ENCODE data around the gene NCAPG. TPM values are rescaled to one million over a fixed set of nuclear protein-coding genes. Genes with fewer than 3 reads are reported as not detected.

The NCAPG gene
- total and polyA plus RNA-seq, 4 experiments from 2014 or later = 0.20 to 0.83 (median 0.37) TPM; not detected in 1

DNA sequence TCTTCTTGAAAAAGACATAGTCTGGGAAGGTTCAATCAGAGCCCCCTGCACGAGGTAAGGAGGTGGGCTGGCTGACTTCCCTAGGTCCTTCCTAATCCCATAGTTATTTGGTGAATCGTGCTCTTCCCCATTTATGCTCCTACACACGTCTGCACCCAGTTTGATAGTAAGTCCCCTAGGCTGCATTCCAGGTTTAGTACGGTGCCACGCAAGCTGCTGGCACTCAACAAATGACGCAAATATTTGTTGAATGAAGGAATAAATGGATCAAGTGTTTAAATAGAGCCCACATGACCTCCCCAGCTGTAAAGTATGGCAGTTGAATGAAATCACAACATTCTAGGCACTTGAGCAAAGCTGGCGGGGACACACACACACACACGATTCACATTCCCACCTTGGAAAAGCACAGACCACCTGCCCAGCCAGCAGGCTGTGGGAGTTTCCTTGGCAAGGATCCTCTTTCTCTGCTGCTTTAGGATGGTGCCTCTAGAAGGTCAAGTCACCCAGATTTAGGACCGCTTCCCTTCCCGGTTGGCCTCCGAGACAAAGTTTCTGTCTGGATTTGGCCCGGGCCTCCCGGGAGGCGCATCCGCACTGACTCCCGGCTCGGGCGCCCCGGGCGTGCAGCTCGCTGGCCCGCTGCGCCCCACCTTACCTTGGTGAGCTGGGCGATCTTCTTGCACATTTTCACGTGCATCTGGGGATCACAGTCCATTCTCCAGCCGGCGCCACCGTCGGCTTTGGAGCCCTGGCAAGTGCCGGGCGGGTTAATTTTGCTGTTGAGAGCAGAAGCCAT, 30.1 kb upstream of the NCAPG start:
- no peaks in the 10 kb centered on the region for H3K36me3 Mint-ChIP-seq

GRCh38 chr4:17781300-17782287, 29.2 kb upstream of the NCAPG start, which contains the start of gene FAM184B:
FAM184B (minus strand) TSS chr4:17781621; CDS start chr4:17781299, 322 bp downstream.
- H3K27ac ChIP-seq (ENCODE audit: low read depth, low read length) = no peak within 1 kb of the TSS
- Mint-ChIP-seq H3K27me3 (peaks cover 22 to 26% of the 10 kb centered on the region in 2 donors), H3K4me1 (peaks cover 7 to 16% (median 11%) of the 10 kb centered on the region in 4 donors), H3K4me3 (peak within 1 kb of the TSS in 5 of 8 donors; percentile 7 to 54 (median 30)), H3K27ac (no peak within 1 kb of the TSS), H3K9me3 (peaks cover 0 to 2% (median 0%) of the 10 kb centered on the region in 8 donors), H3K36me3 (no peaks in the 10 kb centered on the region)
- ChIA-PET CTCF (ENCODE audit: partially characterized antibody) (no interaction called here), POLR2A (ENCODE audit: partially characterized antibody) (no interaction called here)
- intact Hi-C loops (cut with micrococcal nuclease) = no loop called here
- no peaks in the 10 kb centered on the region for H3K4me1 ChIP-seq (ENCODE audit: insufficient read depth, low read length)
- H3K4me3 ChIP-seq (ENCODE audit: low read length in 2 of 2) = no peak within 1 kb of the TSS
- no peaks in the 10 kb centered on the region for H3K27me3 ChIP-seq (ENCODE audit: insufficient read depth, low read length)
- no peak for DNase-seq
- H3K36me3 ChIP-seq (ENCODE audit: insufficient read depth, low read length) = no peaks in the 10 kb centered on the region
- no peaks in the 10 kb centered on the region for H3K9me3 ChIP-seq (ENCODE audit: control insufficient read depth in 1 of 2, low read length in 2 of 2)

More for the DNA sequence above, 30.1 kb upstream of the NCAPG start:
- Mint-ChIP-seq H3K4me1 (peaks cover 3 to 13% (median 9%) of the 10 kb centered on the region in 4 donors), H3K4me3 (peak overlapping the region in 1 of 8 donors; percentile 9), H3K9me3 (peaks cover 0 to 2% (median 0%) of the 10 kb centered on the region in 8 donors), H3K27ac (no peak overlapping the region), H3K27me3 (peaks cover 22 to 26% of the 10 kb centered on the region in 2 donors)
- Histone ChIP-seq H3K4me3 (ENCODE audit: low read length in 2 of 2) (no peak overlapping the region), H3K4me1 (ENCODE audit: insufficient read depth, low read length) (no peaks in the 10 kb centered on the region), H3K36me3 (ENCODE audit: insufficient read depth, low read length) (no peaks in the 10 kb centered on the region), H3K27me3 (ENCODE audit: insufficient read depth, low read length) (no peaks in the 10 kb centered on the region), H3K27ac (ENCODE audit: low read depth, low read length) (no peak overlapping the region), H3K9me3 (ENCODE audit: control insufficient read depth in 1 of 2, low read length in 2 of 2) (no peaks in the 10 kb centered on the region)
- ChIA-PET CTCF (ENCODE audit: partially characterized antibody) (no interaction called here), POLR2A (ENCODE audit: partially characterized antibody) (no interaction called here)
- intact Hi-C loops (cut with micrococcal nuclease) = no loop called here
- no peak for DNase-seq

- H3K9me3 Mint-ChIP-seq = no peaks in the 10 kb centered on the region
- peaks cover 8 to 19% (median 14%) of the 10 kb centered on the region in 4 donors for H3K4me1 Mint-ChIP-seq
- ChIA-PET CTCF (ENCODE audit: partially characterized antibody) (no interaction called here), POLR2A (ENCODE audit: partially characterized antibody) (no interaction called here)
- H3K27ac Mint-ChIP-seq = no peak overlapping the region
- H3K4me3 Mint-ChIP-seq = no peak overlapping the region
- H3K36me3 Mint-ChIP-seq = peaks cover 3 to 20% of the 10 kb centered on the region in 2 donors
- intact Hi-C loops (cut with micrococcal nuclease) = no loop called here
- DNase-seq = no peak
- no peaks in the 10 kb centered on the region for H3K27me3 ChIP-seq (ENCODE audit: insufficient read depth, low read length)
- no peak overlapping the region for H3K27ac ChIP-seq (ENCODE audit: low read depth, low read length)
- H3K4me1 ChIP-seq (ENCODE audit: insufficient read depth, low read length) = no peaks in the 10 kb centered on the region
- H3K36me3 ChIP-seq (ENCODE audit: insufficient read depth, low read length) = no peaks in the 10 kb centered on the region
- H3K9me3 ChIP-seq (ENCODE audit: control insufficient read depth in 1 of 2, low read length in 2 of 2) = no peaks in the 10 kb centered on the region
- peaks cover 13 to 14% of the 10 kb centered on the region in 2 donors for H3K27me3 Mint-ChIP-seq
- H3K4me3 ChIP-seq (ENCODE audit: low read length in 2 of 2) = no peak overlapping the region
Measured at GRCh38 chr4:17785858-17786257, 24.9 kb upstream of the NCAPG start.

GRCh38 chr4:17786567-17786966, 24.2 kb upstream of the NCAPG start:
- no peak overlapping the region for H3K27ac ChIP-seq (ENCODE audit: low read depth, low read length)
- no peak for DNase-seq
- peaks cover 10 to 12% of the 10 kb centered on the region in 2 donors for H3K27me3 Mint-ChIP-seq
- no peaks in the 10 kb centered on the region for H3K36me3 ChIP-seq (ENCODE audit: insufficient read depth, low read length)
- no peaks in the 10 kb centered on the region for H3K9me3 ChIP-seq (ENCODE audit: control insufficient read depth in 1 of 2, low read length in 2 of 2)
- peaks cover 8 to 17% (median 13%) of the 10 kb centered on the region in 4 donors for H3K4me1 Mint-ChIP-seq
- ChIA-PET POLR2A (ENCODE audit: partially characterized antibody) (no interaction called here), CTCF (ENCODE audit: partially characterized antibody) (interaction anchor here (1.1 kb wide), 1 partner anchor 238 kb away, joined by 3 read pairs; no protein-coding TSS in a partner anchor)
- H3K27ac Mint-ChIP-seq = peak overlapping the region in 1 of 7 donors; percentile 27
- H3K4me1 ChIP-seq (ENCODE audit: insufficient read depth, low read length) = no peaks in the 10 kb centered on the region
- intact Hi-C loops (cut with micrococcal nuclease) = no loop called here
- H3K9me3 Mint-ChIP-seq = no peaks in the 10 kb centered on the region
- H3K27me3 ChIP-seq (ENCODE audit: insufficient read depth, low read length) = no peaks in the 10 kb centered on the region
- peaks cover 7 to 28% of the 10 kb centered on the region in 2 donors for H3K36me3 Mint-ChIP-seq
- H3K4me3 Mint-ChIP-seq = no peak overlapping the region
- no peak overlapping the region for H3K4me3 ChIP-seq (ENCODE audit: low read length in 2 of 2)

DNA sequence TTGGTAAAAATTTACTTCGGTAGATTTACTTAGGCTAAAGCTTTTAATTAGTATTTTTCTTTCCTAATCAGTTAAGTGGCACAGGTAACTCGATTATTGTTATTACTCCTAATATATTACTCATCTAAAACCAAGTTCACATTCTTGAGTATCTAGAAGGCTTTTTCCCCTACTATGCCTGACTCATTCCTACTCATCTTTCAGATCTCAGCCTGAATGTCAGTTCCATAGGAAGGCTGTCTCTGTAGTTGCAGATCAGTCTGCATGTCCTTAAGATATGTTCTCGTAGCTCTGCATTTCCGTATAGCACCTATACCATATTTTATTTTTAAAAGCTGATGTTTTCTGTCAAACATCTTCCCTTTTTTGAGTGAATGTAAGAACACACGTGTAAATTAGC, 23.5 kb upstream of the NCAPG start:
- peaks cover 12 to 30% of the 10 kb centered on the region in 2 donors for H3K36me3 Mint-ChIP-seq
- POLR2A ChIA-PET (ENCODE audit: partially characterized antibody) = no interaction called here
- no peaks in the 10 kb centered on the region for H3K9me3 Mint-ChIP-seq
- H3K9me3 ChIP-seq (ENCODE audit: control insufficient read depth in 1 of 2, low read length in 2 of 2) = no peaks in the 10 kb centered on the region
- H3K4me3 Mint-ChIP-seq = no peak overlapping the region
- no peak overlapping the region for H3K27ac Mint-ChIP-seq
- no peak for DNase-seq
- H3K27ac ChIP-seq (ENCODE audit: low read depth, low read length) = no peak overlapping the region
- H3K27me3 ChIP-seq (ENCODE audit: insufficient read depth, low read length) = no peaks in the 10 kb centered on the region
- peaks cover 3 to 5% of the 10 kb centered on the region in 2 donors for H3K27me3 Mint-ChIP-seq
- H3K4me3 ChIP-seq (ENCODE audit: low read length in 2 of 2) = no peak overlapping the region
- CTCF ChIA-PET (ENCODE audit: partially characterized antibody) = interaction anchor here (1.1 to 1.3 kb wide), 2 partner anchors 10 to 238 kb away, joined by 3 to 4 read pairs; no protein-coding TSS in a partner anchor
- H3K4me1 Mint-ChIP-seq = peaks cover 4 to 10% (median 6%) of the 10 kb centered on the region in 4 donors
- H3K4me1 ChIP-seq (ENCODE audit: insufficient read depth, low read length) = no peaks in the 10 kb centered on the region
- H3K36me3 ChIP-seq (ENCODE audit: insufficient read depth, low read length) = no peaks in the 10 kb centered on the region
- intact Hi-C loops (cut with micrococcal nuclease) = no loop called here

DNA sequence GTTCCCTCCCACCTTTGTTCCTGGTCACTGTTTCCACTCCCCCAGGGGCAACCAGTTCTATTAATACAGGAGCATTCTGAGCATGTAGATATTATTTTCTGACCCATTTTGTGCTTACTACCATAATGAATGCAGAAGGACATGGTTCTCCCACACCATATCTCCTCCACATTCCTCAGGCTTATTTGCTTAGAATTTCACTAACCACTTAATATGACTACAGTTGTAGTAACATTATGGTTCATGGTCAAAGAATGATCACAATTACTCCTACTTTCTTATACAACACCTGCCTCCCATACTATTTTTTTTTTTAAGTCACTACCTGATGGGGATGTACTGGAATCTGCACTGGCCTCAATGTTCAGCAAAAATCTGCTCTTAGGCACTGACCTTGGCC, 21.8 kb upstream of the NCAPG start:
- no peaks in the 10 kb centered on the region for H3K36me3 ChIP-seq (ENCODE audit: insufficient read depth, low read length)
- no peaks in the 10 kb centered on the region for H3K27me3 ChIP-seq (ENCODE audit: insufficient read depth, low read length)
- Mint-ChIP-seq H3K36me3 (peaks cover 18 to 42% of the 10 kb centered on the region in 2 donors), H3K27ac (peak overlapping the region in 1 of 7 donors; percentile 34), H3K9me3 (no peaks in the 10 kb centered on the region), H3K4me1 (peaks cover 4 to 10% (median 6%) of the 10 kb centered on the region in 4 donors), H3K27me3 (no peaks in the 10 kb centered on the region), H3K4me3 (no peak overlapping the region)
- DNase-seq = no peak
- no peaks in the 10 kb centered on the region for H3K9me3 ChIP-seq (ENCODE audit: control insufficient read depth in 1 of 2, low read length in 2 of 2)
- no peak overlapping the region for H3K27ac ChIP-seq (ENCODE audit: low read depth, low read length)
- POLR2A ChIA-PET (ENCODE audit: partially characterized antibody) = no interaction called here
- intact Hi-C loops (cut with micrococcal nuclease) = no loop called here
- H3K4me3 ChIP-seq (ENCODE audit: low read length in 2 of 2) = no peak overlapping the region
- no peaks in the 10 kb centered on the region for H3K4me1 ChIP-seq (ENCODE audit: insufficient read depth, low read length)
- CTCF ChIA-PET (ENCODE audit: partially characterized antibody) = interaction anchor here (0.7 to 1.3 kb wide), 3 partner anchors 10 to 19 kb away, joined by 3 read pairs; no protein-coding TSS in a partner anchor

- Histone ChIP-seq H3K4me3 (ENCODE audit: low read length in 2 of 2) (no peak overlapping the region), H3K36me3 (ENCODE audit: insufficient read depth, low read length) (peaks cover 6% of the 10 kb centered on the region), H3K27ac (ENCODE audit: low read depth, low read length) (no peak overlapping the region), H3K4me1 (ENCODE audit: insufficient read depth, low read length) (no peaks in the 10 kb centered on the region), H3K27me3 (ENCODE audit: insufficient read depth, low read length) (no peaks in the 10 kb centered on the region), H3K9me3 (ENCODE audit: control insufficient read depth in 1 of 2, low read length in 2 of 2) (no peaks in the 10 kb centered on the region)
- POLR2A ChIA-PET (ENCODE audit: partially characterized antibody) = no interaction called here
- Mint-ChIP-seq H3K9me3 (no peaks in the 10 kb centered on the region), H3K4me1 (no peaks in the 10 kb centered on the region), H3K27me3 (no peaks in the 10 kb centered on the region), H3K4me3 (no peak overlapping the region), H3K27ac (peak overlapping the region in 2 of 7 donors; percentile 5 to 31), H3K36me3 (peaks cover 29 to 32% of the 10 kb centered on the region in 2 donors)
- intact Hi-C loops (cut with micrococcal nuclease) = no loop called here
- DNase-seq = no peak
- CTCF ChIA-PET (ENCODE audit: partially characterized antibody) = no interaction called here
Measured at GRCh38 chr4:17794730-17795129, 16.0 kb upstream of the NCAPG start.
